ENCODE data around the gene TECPR1. TPM values are rescaled to one million over a fixed set of nuclear protein-coding genes. Genes with fewer than 3 reads are reported as not detected.

The TECPR1 gene
- total and polyA plus RNA-seq, 2 of the 4 experiments (the other 2 are of a cell fraction) = 11.5 to 14.7 TPM

GRCh38 chr7:98215561-98216495, 36.2 kb downstream of the TECPR1 start:
- Histone ChIP-seq H2BK20ac (ENCODE audit: low read depth, low read length) (no peak overlapping the region), H2AFZ (replicated peaks; ENCODE audit: low read length, poor library complexity) (no peak overlapping the region), H3K4me1 (ENCODE audit: control insufficient read depth, insufficient read depth, low read length) (peaks cover 3% of the 10 kb centered on the region), H4K91ac (ENCODE audit: insufficient read depth, low read depth, low read length) (no peak overlapping the region), H2AK5ac (ENCODE audit: low read depth, low read length) (no peak overlapping the region), H3K18ac (ENCODE audit: low read depth, low read length) (no peak overlapping the region), H3K9me1 (ENCODE audit: insufficient read depth, low read length) (no peaks in the 10 kb centered on the region), H3K9me3 (ENCODE audit: control insufficient read depth, insufficient read depth, low read length) (no peaks in the 10 kb centered on the region), H2BK15ac (ENCODE audit: low read depth, low read length) (no peak overlapping the region), H3K4me2 (ENCODE audit: low read depth, low read length) (no peak overlapping the region), H4K5ac (ENCODE audit: low read depth, low read length) (no peak overlapping the region), H3K4ac (ENCODE audit: low read depth, low read length) (no peak overlapping the region), H3K14ac (replicated peaks; ENCODE audit: low read depth, low read length) (no peak overlapping the region), H2BK5ac (ENCODE audit: low read depth, low read length, poor library complexity, severe bottlenecking) (no peak overlapping the region), H3K36me3 (ENCODE audit: control insufficient read depth, insufficient read depth, low read length) (peaks cover 14% of the 10 kb centered on the region), H3K4me3 (ENCODE audit: insufficient read depth, low read depth, low read length) (no peak overlapping the region), H2BK120ac (ENCODE audit: low read depth, low read length) (no peak overlapping the region), H3K27ac (ENCODE audit: insufficient read depth, low read length) (no peak overlapping the region), H3K23ac (ENCODE audit: low read depth, low read length) (no peak overlapping the region), H4K20me1 (ENCODE audit: insufficient read depth, low read length) (no peaks in the 10 kb centered on the region), H3K79me1 (ENCODE audit: low read depth in 1 of 2, low read length in 2 of 2) (no peaks in the 10 kb centered on the region), H4K8ac (ENCODE audit: low read depth in 2 of 2, low read length in 2 of 2) (no peak overlapping the region), H3K56ac (ENCODE audit: extremely low read depth, insufficient read depth, low read length) (no peak overlapping the region), H3K9ac (ENCODE audit: low read depth, low read length) (no peak overlapping the region), H2AK9ac (replicated peaks; ENCODE audit: low read depth, low read length, poor library complexity) (peak overlapping the region; percentile 24), H3K27me3 (ENCODE audit: control insufficient read depth, insufficient read depth, low read length) (no peaks in the 10 kb centered on the region)
- DNase-seq (no peak), ATAC-seq (ENCODE audit: low read depth) (no peak)
- intact Hi-C loops (cut with micrococcal nuclease) (no loop called here), in situ Hi-C loops (cut with MboI; ENCODE audit: low sequenced_read_pairs) (no loop called here), dilution Hi-C loops (cut with HindIII; ENCODE audit: low sequenced_read_pairs, unreplicated experiment) (no loop called here)
- POLR2A ChIA-PET (ENCODE audit: unreplicated experiment) = no interaction called here
- no peak for TF ChIP-seq RAD21 (IDR thresholded peaks at IDR 0.05; ENCODE audit: low read length)
- TSS peak; percentile 78 for BruUV-seq (replicated peaks)
- WGBS, 2 experiments (ENCODE audit: extremely low coverage in 2 of 2, insufficient read length in 1 of 2) = 77% methylated on average over 9 of the region's 32 CpGs; no CpG with 5 or more reads in 1 of the 2 experiments
- CTCF ChIA-PET = no interaction called here

Data from IMR-90 (cell line).